Uterus (tissue), 2 donors: ENCODE results near the gene TIGD3.

Source experiments
- POLR2A ChIP-seq, 2 donors: fragments of 450-650 bp; IDR thresholded peaks; one replicate each; pipeline ENCODE4 v1.6.1; 2016; ENCODE audit warnings: antibody characterized with exemption in 2 of 2, mild to moderate bottlenecking in 1 of 2, moderate library complexity in 1 of 2
- TF ChIP-seq, protein P1 (sequence below), 4 experiments: fragments of 200-600 bp in 2 of 4; fragments of 450-650 bp in 2 of 4; sonication (generic) in 2 of 4; IDR thresholded peaks; one replicate each; pipeline ENCODE4 v1.5.1; 2016 to 2019; ENCODE audit warnings: antibody characterized with exemption in 4 of 4, mild to moderate bottlenecking in 2 of 4, moderate library complexity in 1 of 4

DNA sequence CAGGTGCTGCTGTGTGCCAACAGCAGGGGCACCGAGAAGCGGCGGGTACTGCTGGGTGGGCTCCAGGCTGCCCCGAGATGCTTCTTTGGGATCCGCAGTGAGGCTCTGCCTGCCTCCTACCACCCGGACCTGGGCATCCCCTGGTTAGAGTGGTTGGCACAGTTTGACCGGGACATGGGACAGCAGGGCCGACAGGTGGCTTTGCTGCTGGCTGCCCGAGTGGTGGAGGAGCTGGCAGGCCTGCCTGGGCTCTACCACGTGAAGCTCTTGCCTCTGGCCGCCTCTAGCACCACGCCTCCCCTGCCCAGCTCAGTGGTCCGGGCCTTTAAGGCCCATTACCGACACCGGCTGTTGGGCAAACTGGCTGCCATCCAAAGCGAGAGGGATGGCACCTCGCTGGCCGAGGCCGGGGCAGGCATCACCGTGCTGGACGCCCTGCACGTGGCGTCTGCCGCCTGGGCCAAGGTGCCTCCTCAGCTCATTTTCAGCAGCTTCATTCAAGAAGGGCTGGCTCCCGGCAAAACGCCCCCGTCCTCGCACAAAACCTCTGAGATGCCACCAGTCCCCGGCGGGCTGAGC, 1.9 kb downstream of the TIGD3 start:
- TF ChIP-seq, protein P1, sequence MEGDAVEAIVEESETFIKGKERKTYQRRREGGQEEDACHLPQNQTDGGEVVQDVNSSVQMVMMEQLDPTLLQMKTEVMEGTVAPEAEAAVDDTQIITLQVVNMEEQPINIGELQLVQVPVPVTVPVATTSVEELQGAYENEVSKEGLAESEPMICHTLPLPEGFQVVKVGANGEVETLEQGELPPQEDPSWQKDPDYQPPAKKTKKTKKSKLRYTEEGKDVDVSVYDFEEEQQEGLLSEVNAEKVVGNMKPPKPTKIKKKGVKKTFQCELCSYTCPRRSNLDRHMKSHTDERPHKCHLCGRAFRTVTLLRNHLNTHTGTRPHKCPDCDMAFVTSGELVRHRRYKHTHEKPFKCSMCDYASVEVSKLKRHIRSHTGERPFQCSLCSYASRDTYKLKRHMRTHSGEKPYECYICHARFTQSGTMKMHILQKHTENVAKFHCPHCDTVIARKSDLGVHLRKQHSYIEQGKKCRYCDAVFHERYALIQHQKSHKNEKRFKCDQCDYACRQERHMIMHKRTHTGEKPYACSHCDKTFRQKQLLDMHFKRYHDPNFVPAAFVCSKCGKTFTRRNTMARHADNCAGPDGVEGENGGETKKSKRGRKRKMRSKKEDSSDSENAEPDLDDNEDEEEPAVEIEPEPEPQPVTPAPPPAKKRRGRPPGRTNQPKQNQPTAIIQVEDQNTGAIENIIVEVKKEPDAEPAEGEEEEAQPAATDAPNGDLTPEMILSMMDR (IDR thresholded peaks at IDR 0.05), result no peak
- no peak for TF ChIP-seq POLR2A (IDR thresholded peaks at IDR 0.05)
